GM12878 (cell line): ENCODE results near the gene C3AR1. TPM values are rescaled to one million over a fixed set of nuclear protein-coding genes. Genes with fewer than 3 reads are reported as not detected.

Experiments
- ATAC-seq: fragments of 200-7000 bp; cut with Tn5 transposase; 3 replicates; pipeline ENCODE4 v1.9.1; 2020; ENCODE audit warnings: mild to moderate bottlenecking, moderate library complexity
- BruUV-seq: library from RNA; stranded (reverse); fragments of 400-500 nt; replicated peaks from 2 replicates; lab custom pipeline; 2021; lab: Mats Ljungman, UMichigan
- CTCF ChIA-PET: fragments of 300-600 bp; sonication (Branson Sonifier 250); formaldehyde crosslinking; extraction: SDS; loops from one replicate; lab custom pipeline; 2021; ENCODE audit warnings: inconsistent platforms; lab: Yijun Ruan, JAX
- POLR2A ChIA-PET: fragments of 350-600 bp; formaldehyde crosslinking; extraction: SDS; loops from one replicate; lab custom pipeline; 2021; ENCODE audit warnings: inconsistent platforms; lab: Charles Lee
- RAD21 ChIA-PET: fragments of 300-600 bp; sonication (Branson Sonifier 250); formaldehyde crosslinking; loops from one replicate; lab custom pipeline; 2023; ENCODE audit warnings: antibody characterized with exemption; ENCODE audit not compliant: unreplicated experiment; lab: Charles Lee
- SMC1A ChIA-PET: fragments of 300-600 bp; sonication (Branson Sonifier 250); formaldehyde crosslinking; loops from one replicate; lab custom pipeline; 2023; ENCODE audit not compliant: unreplicated experiment, uncharacterized antibody; lab: Charles Lee
- DNase-seq: peaks from one replicate; pipeline ENCODE4 v3.0.0-alpha.2; 2011; ENCODE audit warnings: low read depth, low spot score
- FAIRE-seq: peaks from 3 replicates; lab custom pipeline; 2011; peaks lifted over from hg19 to GRCh38; lab: Jason Lieb, UNC
- H2AFZ ChIP-seq: 2 replicates; pipeline ENCODE4 v1.6.0; 2011; ENCODE audit warnings: low read depth, low read length, control low read depth; ENCODE audit not compliant: control insufficient read depth
- H3K27ac ChIP-seq: 2 replicates; pipeline ENCODE4 v1.5.1; 2011; ENCODE audit warnings: control low read depth; ENCODE audit not compliant: control insufficient read depth, insufficient read depth
- H3K27me3 ChIP-seq, 2 experiments: replicated peaks in 1 of 2; 2 replicates each; pipeline versions ENCODE4 v1.6.0 to v1.6.1; 2011; ENCODE audit warnings: low read length in 1 of 2; ENCODE audit not compliant: control insufficient read depth in 2 of 2, insufficient read depth in 2 of 2
- H3K36me3 ChIP-seq, 2 experiments: 2 replicates each; pipeline ENCODE4 v1.5.1; 2011; ENCODE audit warnings: low read length in 1 of 2; ENCODE audit not compliant: control insufficient read depth in 2 of 2, insufficient read depth in 2 of 2
- H3K4me1 ChIP-seq: 2 replicates; pipeline ENCODE4 v1.6.1; 2011; ENCODE audit warnings: mild to moderate bottlenecking, low read length, moderate library complexity, mixed read lengths; ENCODE audit not compliant: control insufficient read depth, insufficient read depth
- H3K4me2 ChIP-seq: 2 replicates; pipeline ENCODE4 v1.6.0; 2011; ENCODE audit warnings: control low read depth; ENCODE audit not compliant: control insufficient read depth, insufficient read depth
- H3K4me3 ChIP-seq: fragments of 200-600 bp; sonication (generic); 2 replicates; pipeline ENCODE4 v1.5.1; 2016
- H3K79me2 ChIP-seq: 2 replicates; pipeline ENCODE4 v1.6.0; 2011; ENCODE audit warnings: low read length; ENCODE audit not compliant: control insufficient read depth, insufficient read depth
- H3K9ac ChIP-seq: 2 replicates; pipeline ENCODE4 v1.8.0; 2011; ENCODE audit warnings: low read length, control low read depth, mixed read lengths; ENCODE audit not compliant: control insufficient read depth, insufficient read depth
- H3K9me3 ChIP-seq: replicated peaks from 3 replicates; pipeline ENCODE4 v1.5.1; 2011; ENCODE audit warnings: mild to moderate bottlenecking, low read length; ENCODE audit not compliant: control insufficient read depth, insufficient read depth
- H4K20me1 ChIP-seq: 2 replicates; pipeline ENCODE4 v1.6.0; 2011; ENCODE audit not compliant: control insufficient read depth, insufficient read depth
- ATF7 ChIP-seq: fragments of 450-650 bp; IDR thresholded peaks from 2 replicates; pipeline ENCODE4 v1.6.1; 2016; ENCODE audit warnings: low read depth, mild to moderate bottlenecking
- BHLHE40 ChIP-seq, 2 experiments: fragments of 450-650 bp in 1 of 2; IDR thresholded peaks; 2 replicates each; pipeline ENCODE4 v1.6.1; 2011 to 2017; ENCODE audit warnings: low read depth in 2 of 2, borderline replicate concordance in 1 of 2, improper control_type of control experiment in 1 of 2, low read length in 1 of 2, mild to moderate bottlenecking in 1 of 2
- KLF5 ChIP-seq: fragments of 450-650 bp; IDR thresholded peaks from 2 replicates; pipeline ENCODE4 v1.6.1; 2014; ENCODE audit warnings: mild to moderate bottlenecking; ENCODE audit not compliant: partially characterized antibody
- LARP7 ChIP-seq: fragments of 450-650 bp; IDR thresholded peaks from 2 replicates; pipeline ENCODE4 v1.6.1; 2017; ENCODE audit warnings: mild to moderate bottlenecking
- POU2F2 ChIP-seq: IDR thresholded peaks from 3 replicates; pipeline ENCODE4 v1.6.1; 2011; ENCODE audit warnings: low read depth, mild to moderate bottlenecking, low read length, borderline replicate concordance
- PRDM15 ChIP-seq: fragments of 450-650 bp; formaldehyde crosslinking; IDR thresholded peaks from 2 replicates; pipeline ENCODE4 v1.4.0; 2020; ENCODE audit warnings: mild to moderate bottlenecking, moderate library complexity
- RELB ChIP-seq: fragments of 450-650 bp; IDR thresholded peaks from 2 replicates; pipeline ENCODE4 v1.6.1; 2017; ENCODE audit warnings: low read depth, mild to moderate bottlenecking, moderate library complexity
- SMAD5 ChIP-seq: IDR thresholded peaks from 2 replicates; pipeline ENCODE4 v1.6.1; 2016; ENCODE audit warnings: antibody characterized with exemption, low read depth
- SRF ChIP-seq, 2 experiments: IDR thresholded peaks; 2 replicates each; pipeline ENCODE4 v1.6.1; 2011; ENCODE audit warnings: low read depth in 2 of 2, low read length in 2 of 2, mild to moderate bottlenecking in 1 of 2, moderate library complexity in 1 of 2
- USF2 ChIP-seq: IDR thresholded peaks from 2 replicates; pipeline ENCODE4 v1.6.1; 2011; ENCODE audit warnings: low read depth, low read length, improper control_type of control experiment, borderline replicate concordance
- ZBED1 ChIP-seq: IDR thresholded peaks from 2 replicates; pipeline ENCODE4 v1.6.1; 2016; ENCODE audit warnings: borderline replicate concordance
- ZBTB11 ChIP-seq: fragments of 450-650 bp; formaldehyde crosslinking; IDR thresholded peaks from 2 replicates; pipeline ENCODE4 v1.5.0; 2022; ENCODE audit warnings: mild to moderate bottlenecking, missing genetic modification characterization
- ZNF217 ChIP-seq: fragments of 450-650 bp; IDR thresholded peaks from 2 replicates; pipeline ENCODE4 v1.6.1; 2017; ENCODE audit warnings: antibody characterized with exemption, mild to moderate bottlenecking
- WGBS: methylation state at CpG from one replicate; pipeline ENCODE4 v1.1.6; 2016; ENCODE audit warnings: low lambda C conversion rate; ENCODE audit not compliant: insufficient replicate concordance, insufficient coverage; ENCODE audit errors: missing lambda C conversion rate; 5-methylcytosine and 5-hydroxymethylcytosine counted together
- in situ Hi-C: fragments of 300-500 bp; cut with MboI; formaldehyde crosslinking; loops from 9 replicates; pipeline ENCODE4 v1.14.3; 2018; ENCODE audit warnings: mixed read lengths
- intact Hi-C: fragments of 100-400 bp; cut with micrococcal nuclease; formaldehyde crosslinking; loops from one replicate; pipeline ENCODE4 v1.14.2; 2022; ENCODE audit not compliant: unreplicated experiment
- polyA plus RNA-seq, 11 experiments: library from polyadenylated mRNA; depleted of rRNA in 4 of 11; unstranded in 6 of 11; stranded (reverse) in 5 of 11; fragments of >200 nt; fragmentation: Nextera tagmentation in 4 of 11; fragmentation: Illumina TruSeq in 1 of 11; extraction: Ambion mirVana in 4 of 11; extraction: Trizol in 1 of 11; gene quantifications; 1 replicate in 1 of 11; 2 replicates in 10 of 11; pipeline versions ENCODE4 v1.2.1 to v1.2.3, GENCODE V29; 2011 to 2016; ENCODE audit warnings: inconsistent platforms in 2 of 11, missing spikeins in 2 of 11, low read depth in 1 of 11
- total RNA-seq, 4 experiments: library from RNA; depleted of rRNA in 3 of 4; stranded (reverse); fragments of >200 nt in 3 of 4; fragmentation: Illumina TruSeq in 1 of 4; extraction: Trizol in 1 of 4; gene quantifications; 2 replicates each; pipeline versions ENCODE4 v1.2.1 to v1.2.3, GENCODE V29; 2013 to 2021

C3AR1 gene
- total and polyA plus RNA-seq, 10 of the 15 experiments (the other 5 are each of a cell fraction or from before 2014, with no cell fraction given): 0.08 to 0.42 (median 0.10) TPM; not detected in 5

- TF ChIP-seq PRDM15: no peak
- TF ChIP-seq SMAD5: no peak
Measured at GRCh38 chr12:8064131-8064530, 2.0 kb downstream of the C3AR1 start (continued).

GRCh38 chr12:8058506-8058905, 7.7 kb downstream of the C3AR1 start:
- intact Hi-C loops: no loop called here
- ChIA-PET CTCF (interaction anchor here (1.1 to 2.9 kb wide), 2 partner anchors 12 to 20 kb away, joined by 4 to 12 read pairs; no protein-coding TSS in a partner anchor), POLR2A (no interaction called here), SMC1A (interaction anchor here (3.3 kb wide), 1 partner anchor 19 kb away, joined by 10 read pairs; no protein-coding TSS in a partner anchor), RAD21 (no interaction called here)
- Histone ChIP-seq H3K27ac (no peak overlapping the region), H3K27me3 (no peaks in the 10 kb centered on the region), H3K9ac (no peak overlapping the region), H3K9me3 (no peaks in the 10 kb centered on the region), H3K4me2 (no peak overlapping the region), H4K20me1 (no peaks in the 10 kb centered on the region), H2AFZ (no peak overlapping the region), H3K36me3 (peaks cover 0 to 3% of the 10 kb centered on the region in 2 experiments; a peak in 1 of 4 replicates), H3K79me2 (no peaks in the 10 kb centered on the region), H3K4me1 (no peaks in the 10 kb centered on the region), H3K4me3 (no peak overlapping the region)
- in situ Hi-C loops: no loop called here
- DNase-seq (no peak), FAIRE-seq (no peak), ATAC-seq (no peak)
- BruUV-seq: no TSS peak
- 68% methylated on average over 6 of the region's 6 CpGs for WGBS
- no peak for TF ChIP-seq USF2
- TF ChIP-seq LARP7: no peak
- no peak for TF ChIP-seq KLF5
- TF ChIP-seq ZBTB11 (CRISPR knock-in tag): no peak
- no peak for TF ChIP-seq BHLHE40 (IDR thresholded peaks at IDR 0.05; ENCODE audit: borderline replicate concordance in 1 of 2, low read depth in 2 of 2, low read length in 1 of 2)
- TF ChIP-seq SRF (IDR thresholded peaks at IDR 0.05; ENCODE audit: low read depth in 2 of 2, low read length in 2 of 2): no peak
- TF ChIP-seq ZNF217: no peak
- TF ChIP-seq RELB: no peak
- TF ChIP-seq ATF7: no peak
- no peak for TF ChIP-seq ZBED1
- no peak for TF ChIP-seq POU2F2
